Measurements from ENCODE around the gene VPS26C. TPM values are rescaled to one million over a fixed set of nuclear protein-coding genes. Genes with fewer than 3 reads are reported as not detected.

The VPS26C gene
- total and polyA plus RNA-seq, 2 of the 8 experiments (the other 6 are each of a cell fraction or from before 2014, with no cell fraction given): 43.5 to 71.6 TPM

GRCh38 chr21:37226041-37226920 lies 40.9 kb downstream of the VPS26C start:
- WGBS, 2 experiments (ENCODE audit: extremely low coverage in 1 of 2, insufficient coverage in 1 of 2, insufficient read length in 1 of 2, insufficient replicate concordance in 2 of 2, low coverage in 1 of 2, low lambda C conversion rate in 2 of 2, missing lambda C conversion rate in 1 of 2): 95% methylated on average over 18 of the region's 18 CpGs; no CpG with 5 or more reads in 1 of the 2 experiments
- CTCF ChIA-PET (ENCODE audit: partially characterized antibody): no interaction called here
- no peaks in the 10 kb centered on the region for H3K4me1 ChIP-seq (replicated peaks in 1 of 4; ENCODE audit: control insufficient read depth in 3 of 4, insufficient read depth in 4 of 4, low read length in 3 of 4)
- TF ChIP-seq E2F6 (IDR thresholded peaks at IDR 0.05) (no peak), NRF1 (IDR thresholded peaks at IDR 0.05; ENCODE audit: low read depth, low read length) (no peak), KDM4A (IDR thresholded peaks at IDR 0.05; ENCODE audit: low read depth, low read length, severe bottlenecking) (no peak)

More at GRCh38 chr21:37226041-37226920, 40.9 kb downstream of the VPS26C start:
- Histone ChIP-seq H4K20me1 (replicated peaks in 1 of 2; ENCODE audit: control insufficient read depth in 1 of 2, insufficient read depth in 2 of 2, low read length in 2 of 2) (peaks cover 0 to 2% of the 10 kb centered on the region in 2 experiments), H3K9me3 (ENCODE audit: insufficient read depth in 2 of 2, low read depth in 1 of 2, low read length in 1 of 2) (no peaks in the 10 kb centered on the region; a peak in 1 of 4 replicates), H3K27ac (ENCODE audit: low read depth, low read length) (no peak overlapping the region), H3K79me2 (ENCODE audit: control insufficient read depth in 1 of 2, insufficient read depth in 2 of 2, low read length in 2 of 2) (no peaks in the 10 kb centered on the region), H3K4me3 (ENCODE audit: extremely low read depth in 1 of 4, insufficient read depth in 2 of 4, low read depth in 3 of 4, low read length in 4 of 4) (no peak overlapping the region), H3K56ac (replicated peaks; ENCODE audit: insufficient read length, low read depth, low read length) (no peak overlapping the region), H3K27me3 (replicated peaks in 1 of 4; ENCODE audit: control insufficient read depth in 3 of 4, extremely low read depth in 1 of 4, insufficient read depth in 3 of 4, low read length in 3 of 4) (no peaks in the 10 kb centered on the region), H3K36me3 (ENCODE audit: control insufficient read depth in 2 of 4, insufficient read depth in 4 of 4, low read length in 3 of 4) (peaks cover 21 to 69% (median 50%) of the 10 kb centered on the region in 4 experiments; a peak in 7 of 8 replicates), H2AK5ac (ENCODE audit: low read depth, low read length) (no peak overlapping the region), H3K79me1 (ENCODE audit: low read depth, low read length) (no peaks in the 10 kb centered on the region), H4K8ac (ENCODE audit: extremely low read depth, insufficient read depth, low read length) (no peak overlapping the region), H3K4ac (replicated peaks; ENCODE audit: insufficient read length, low read depth, low read length) (no peak overlapping the region), H2AFZ (ENCODE audit: low read length) (no peak overlapping the region), H2BK120ac (replicated peaks; ENCODE audit: low read depth, low read length) (no peak overlapping the region), H3K23me2 (ENCODE audit: low read depth, low read length) (no peaks in the 10 kb centered on the region), H3K18ac (ENCODE audit: extremely low read depth, low read length) (no peak overlapping the region), H2BK20ac (ENCODE audit: low read length) (no peak overlapping the region), H2BK15ac (ENCODE audit: low read length) (no peak overlapping the region), H2BK12ac (ENCODE audit: low read depth, low read length) (no peak overlapping the region), H2BK5ac (ENCODE audit: low read depth, low read length) (no peak overlapping the region), H4K5ac (ENCODE audit: insufficient read length, low read depth, low read length) (no peak overlapping the region), H3K14ac (ENCODE audit: insufficient read length) (no peak overlapping the region), H3K4me2 (ENCODE audit: insufficient read depth in 1 of 2, low read depth in 2 of 2, low read length in 2 of 2) (no peak overlapping the region), H3K23ac (ENCODE audit: insufficient read length) (no peak overlapping the region), H4K91ac (replicated peaks; ENCODE audit: insufficient read length, low read length) (no peak overlapping the region), H3K9ac (replicated peaks in 1 of 4; ENCODE audit: extremely low read depth in 1 of 4, low read depth in 3 of 4, low read length in 3 of 4) (no peak overlapping the region)
- POLR2A ChIA-PET (ENCODE audit: partially characterized antibody): interaction anchor here (1.3 kb wide), 1 partner anchor 140 kb away, joined by 3 read pairs; no protein-coding TSS in a partner anchor
- DNase-seq (ENCODE audit: low read depth in 1 of 2, low spot score in 2 of 2) (peak in 1 of 2 experiments; percentile 32), FAIRE-seq (no peak)
